ENCODE measurements around the gene LMNA. TPM values are rescaled to one million over a fixed set of nuclear protein-coding genes. Genes with fewer than 3 reads are reported as not detected.
A peak's percentile ranks its signal among the peaks of the same experiment; 100 is the strongest.

The LMNA gene
- total RNA-seq, 4 donors from 2014 or later = 235 to 412 (median 327) TPM

DNA sequence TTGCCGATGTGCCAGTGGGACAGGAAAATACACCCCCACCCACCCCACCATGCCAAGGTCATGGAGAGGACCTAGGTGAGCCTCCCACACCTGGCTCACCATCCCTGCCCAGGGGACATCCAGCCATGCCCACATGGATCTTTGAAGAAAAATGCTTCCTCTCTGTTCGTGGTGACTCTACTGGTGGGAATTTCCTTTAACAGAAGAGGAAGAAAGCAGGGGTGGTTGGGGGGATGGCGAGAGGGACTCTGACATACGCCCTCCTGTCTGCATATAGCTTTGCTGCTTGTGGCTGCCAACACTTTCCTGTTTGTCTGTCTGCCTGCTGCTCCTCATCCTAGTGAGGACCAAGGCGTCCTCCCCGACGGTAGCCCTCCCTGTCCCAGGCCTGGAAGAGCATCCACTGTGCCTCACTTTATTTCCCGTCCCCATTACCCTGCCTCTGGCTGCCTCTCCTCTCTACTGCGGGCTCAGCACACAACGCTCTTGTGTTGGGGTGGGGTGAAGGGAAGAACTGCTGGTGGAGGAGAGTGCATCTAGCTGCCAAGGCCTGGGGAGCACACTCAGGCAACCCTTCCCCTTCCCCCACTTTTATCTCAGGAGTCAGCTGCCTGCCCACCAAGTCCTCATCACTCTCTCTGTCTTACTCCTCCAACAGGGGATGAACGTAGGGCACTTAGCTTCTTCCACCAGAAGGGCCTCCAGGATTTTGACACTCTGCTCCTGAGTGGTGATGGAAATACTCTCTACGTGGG lies 41.4 kb downstream of the LMNA start:
- Histone ChIP-seq H3K4me3 (replicated peaks in 1 of 3) (no peak overlapping the region), H3K27ac (no peak overlapping the region), H3K36me3 (no peaks in the 10 kb centered on the region), H3K27me3 (no peaks in the 10 kb centered on the region), H3K9me3 (no peaks in the 10 kb centered on the region), H3K4me1 (peaks cover 28 to 65% of the 10 kb centered on the region in 2 donors)
- intact Hi-C loops (cut with DNase I) = no loop called here
- no peak for DNase-seq
- 76 to 87% methylated on average over 12 of the region's 12 CpGs for WGBS, 2 donors
- no peak for TF ChIP-seq POLR2A (IDR thresholded peaks at IDR 0.05)
- TF ChIP-seq, protein P1, sequence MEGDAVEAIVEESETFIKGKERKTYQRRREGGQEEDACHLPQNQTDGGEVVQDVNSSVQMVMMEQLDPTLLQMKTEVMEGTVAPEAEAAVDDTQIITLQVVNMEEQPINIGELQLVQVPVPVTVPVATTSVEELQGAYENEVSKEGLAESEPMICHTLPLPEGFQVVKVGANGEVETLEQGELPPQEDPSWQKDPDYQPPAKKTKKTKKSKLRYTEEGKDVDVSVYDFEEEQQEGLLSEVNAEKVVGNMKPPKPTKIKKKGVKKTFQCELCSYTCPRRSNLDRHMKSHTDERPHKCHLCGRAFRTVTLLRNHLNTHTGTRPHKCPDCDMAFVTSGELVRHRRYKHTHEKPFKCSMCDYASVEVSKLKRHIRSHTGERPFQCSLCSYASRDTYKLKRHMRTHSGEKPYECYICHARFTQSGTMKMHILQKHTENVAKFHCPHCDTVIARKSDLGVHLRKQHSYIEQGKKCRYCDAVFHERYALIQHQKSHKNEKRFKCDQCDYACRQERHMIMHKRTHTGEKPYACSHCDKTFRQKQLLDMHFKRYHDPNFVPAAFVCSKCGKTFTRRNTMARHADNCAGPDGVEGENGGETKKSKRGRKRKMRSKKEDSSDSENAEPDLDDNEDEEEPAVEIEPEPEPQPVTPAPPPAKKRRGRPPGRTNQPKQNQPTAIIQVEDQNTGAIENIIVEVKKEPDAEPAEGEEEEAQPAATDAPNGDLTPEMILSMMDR (IDR thresholded peaks at IDR 0.05) = no peak

DNA sequence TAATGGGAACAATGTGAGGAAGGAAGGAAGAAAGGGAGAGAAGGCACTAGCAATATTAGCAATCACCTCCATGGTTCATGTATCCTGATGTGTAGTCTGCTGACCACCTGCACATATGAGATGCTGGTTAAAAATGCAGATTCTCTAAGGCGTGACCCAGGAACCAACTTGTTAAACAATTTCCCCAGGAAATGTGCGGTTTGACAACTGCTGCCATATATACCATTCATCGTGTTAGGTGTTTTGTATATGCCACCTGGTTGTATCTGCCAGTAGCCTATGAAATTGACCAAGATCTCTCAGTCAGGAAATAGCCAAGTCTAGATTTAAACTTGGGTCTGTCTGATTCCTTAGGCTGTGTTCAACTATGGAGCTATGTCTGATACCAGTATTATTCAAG lies 43.0 kb downstream of the LMNA start:
- no peak for DNase-seq
- no peaks in the 10 kb centered on the region for H3K9me3 ChIP-seq
- H3K4me3 ChIP-seq (replicated peaks in 1 of 3) = no peak overlapping the region
- no peak for TF ChIP-seq POLR2A (IDR thresholded peaks at IDR 0.05)
- TF ChIP-seq, protein P1 (IDR thresholded peaks at IDR 0.05) = no peak
- H3K27ac ChIP-seq = peak overlapping the region in 1 of 3 donors; percentile 68
- peaks cover 31 to 58% of the 10 kb centered on the region in 2 donors for H3K4me1 ChIP-seq
- no peaks in the 10 kb centered on the region for H3K27me3 ChIP-seq
- H3K36me3 ChIP-seq = no peaks in the 10 kb centered on the region
- intact Hi-C loops (cut with DNase I) = no loop called here
- WGBS, 2 donors = 88 to 97% methylated on average over 3 of the region's 3 CpGs

DNA sequence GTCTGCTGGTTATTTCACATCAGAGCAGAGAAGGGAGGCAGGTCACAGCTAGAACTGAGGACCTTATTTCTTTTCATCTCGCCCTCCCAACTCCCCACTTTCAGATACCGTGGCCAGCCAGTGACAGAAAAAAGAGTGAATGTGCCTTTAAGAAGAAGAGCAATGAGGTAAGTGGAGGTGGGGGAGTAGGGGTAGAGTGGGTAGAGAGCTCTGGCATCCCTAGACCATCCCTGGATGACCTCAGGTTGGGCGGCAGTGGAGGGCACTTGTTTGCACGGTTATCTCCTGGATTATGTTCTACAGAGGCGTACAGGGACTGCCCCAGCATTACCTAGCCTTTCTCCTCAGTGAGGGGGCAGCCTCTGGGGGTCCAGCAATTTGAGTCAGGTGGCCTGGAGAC lies 43.5 kb downstream of the LMNA start:
- DNase-seq = no peak
- no peaks in the 10 kb centered on the region for H3K27me3 ChIP-seq
- no peak overlapping the region for H3K4me3 ChIP-seq (replicated peaks in 1 of 3)
- H3K4me1 ChIP-seq = peaks cover 32 to 58% of the 10 kb centered on the region in 2 donors
- intact Hi-C loops (cut with DNase I) = no loop called here
- no peaks in the 10 kb centered on the region for H3K9me3 ChIP-seq
- H3K36me3 ChIP-seq = no peaks in the 10 kb centered on the region
- no peak for TF ChIP-seq POLR2A (IDR thresholded peaks at IDR 0.05)
- TF ChIP-seq, protein P1 (IDR thresholded peaks at IDR 0.05) = no peak
- 79 to 88% methylated on average over 5 of the region's 5 CpGs for WGBS, 2 donors
- peak overlapping the region in 2 of 3 donors; percentile 68 to 82 for H3K27ac ChIP-seq

DNA sequence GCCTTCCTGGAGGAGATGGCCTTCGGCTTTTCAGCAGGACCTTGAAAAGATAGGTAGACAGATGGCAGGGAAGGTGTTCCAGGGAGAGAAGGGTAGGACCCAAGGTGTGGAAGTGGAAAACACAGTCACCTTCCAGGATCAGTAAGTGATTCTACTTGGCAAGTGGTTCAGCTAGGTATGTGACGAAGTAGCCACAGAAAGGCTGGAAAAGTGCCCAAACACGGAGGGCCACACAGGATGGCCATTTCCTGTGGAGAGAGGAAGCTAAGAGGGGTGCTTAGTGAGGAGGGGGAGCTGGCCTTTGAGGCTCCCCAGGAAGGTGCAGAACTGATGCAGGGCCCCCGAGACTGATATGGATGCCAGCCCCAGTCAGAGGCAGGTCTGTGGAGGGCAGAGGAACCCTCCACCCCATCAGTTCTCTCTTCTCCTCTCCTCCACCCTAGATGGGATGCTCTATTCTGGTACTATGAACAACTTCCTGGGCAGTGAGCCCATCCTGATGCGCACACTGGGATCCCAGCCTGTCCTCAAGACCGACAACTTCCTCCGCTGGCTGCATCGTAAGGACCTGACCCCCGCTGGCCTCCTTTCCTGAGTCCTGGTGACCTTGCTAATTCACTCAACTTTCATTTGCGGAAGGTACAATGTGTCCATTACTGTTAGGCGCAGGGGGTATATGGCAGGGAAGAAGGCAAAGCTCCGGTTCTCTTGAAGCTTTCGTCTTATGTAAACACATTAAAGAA lies 45.7 kb downstream of the LMNA start:
- WGBS, 2 donors = 75 to 81% methylated on average over 12 to 13 of the region's 13 CpGs
- Histone ChIP-seq H3K9me3 (no peaks in the 10 kb centered on the region), H3K27me3 (no peaks in the 10 kb centered on the region), H3K4me1 (peaks cover 23 to 43% of the 10 kb centered on the region in 2 donors), H3K36me3 (no peaks in the 10 kb centered on the region), H3K27ac (peak overlapping the region; percentile 26 to 82 (median 68)), H3K4me3 (replicated peaks in 1 of 3) (no peak overlapping the region)
- intact Hi-C loops (cut with DNase I) = no loop called here
- peak in 1 of 2 donors; percentile 32 for DNase-seq
- TF ChIP-seq POLR2A (IDR thresholded peaks at IDR 0.05) = no peak
- TF ChIP-seq, protein P1 (IDR thresholded peaks at IDR 0.05) = no peak

DNA sequence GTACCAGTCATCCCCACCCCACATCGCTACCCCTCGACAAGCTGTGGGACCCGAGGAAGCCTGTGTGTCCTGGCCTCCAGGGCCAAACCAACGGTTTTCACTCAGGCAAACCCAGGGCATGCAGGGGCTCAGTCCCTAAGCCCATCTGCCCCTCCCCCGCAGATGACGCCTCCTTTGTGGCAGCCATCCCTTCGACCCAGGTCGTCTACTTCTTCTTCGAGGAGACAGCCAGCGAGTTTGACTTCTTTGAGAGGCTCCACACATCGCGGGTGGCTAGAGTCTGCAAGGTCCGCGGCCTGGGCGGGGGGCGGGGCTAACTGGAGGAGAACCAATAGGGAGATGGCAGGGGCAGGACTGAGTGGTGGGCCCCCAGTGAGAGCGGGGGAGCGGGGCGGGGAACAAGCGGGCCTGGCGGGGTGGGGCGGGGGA lies 46.2 kb downstream of the LMNA start:
- H3K9me3 ChIP-seq = no peaks in the 10 kb centered on the region
- peak; percentile 65 to 77 for DNase-seq
- H3K4me3 ChIP-seq (replicated peaks in 1 of 3) = peak overlapping the region in 1 of 3 donors; percentile 9
- intact Hi-C loops (cut with DNase I) = no loop called here
- 11 to 25% methylated on average over 9 to 15 of the region's 22 CpGs for WGBS, 2 donors
- no peaks in the 10 kb centered on the region for H3K27me3 ChIP-seq
- H3K27ac ChIP-seq = peak overlapping the region; percentile 26 to 82 (median 68)
- TF ChIP-seq POLR2A (IDR thresholded peaks at IDR 0.05) = no peak
- TF ChIP-seq, protein P1 (IDR thresholded peaks at IDR 0.05) = no peak
- H3K4me1 ChIP-seq = peaks cover 23 to 43% of the 10 kb centered on the region in 2 donors
- no peaks in the 10 kb centered on the region for H3K36me3 ChIP-seq
